G401.6 (cell line): Measurements from ENCODE around the gene VEGFC.

Experiments used
- FAIRE-seq: peaks from 2 replicates; lab custom pipeline; 2012; peaks lifted over from hg19 to GRCh38; lab: Jason Lieb, UNC

The VEGFC gene

GRCh38 chr4:176760471-176760870, 32.3 kb downstream of the VEGFC start:
- FAIRE-seq = no peak

GRCh38 chr4:176758731-176759130, 34.0 kb downstream of the VEGFC start:
- no peak for FAIRE-seq

GRCh38 chr4:176758323-176758722, 34.4 kb downstream of the VEGFC start:
- FAIRE-seq = no peak

GRCh38 chr4:176755613-176756012, 37.1 kb downstream of the VEGFC start:
- no peak for FAIRE-seq

GRCh38 chr4:176755001-176755400, 37.7 kb downstream of the VEGFC start:
- FAIRE-seq = no peak

- no peak for FAIRE-seq
Observed at GRCh38 chr4:176753049-176753448, 39.7 kb downstream of the VEGFC start.

GRCh38 chr4:176752191-176752749, 40.5 kb downstream of the VEGFC start:
- no peak for FAIRE-seq

- FAIRE-seq = peak; percentile 3
Observed at GRCh38 chr4:176751061-176751460, 41.7 kb downstream of the VEGFC start.

- no peak for FAIRE-seq
Observed at GRCh38 chr4:176746846-176747245, 45.9 kb downstream of the VEGFC start.

- no peak for FAIRE-seq
Observed at GRCh38 chr4:176745902-176746301, 46.8 kb downstream of the VEGFC start.

- no peak for FAIRE-seq
Observed at GRCh38 chr4:176744091-176744490, 48.6 kb downstream of the VEGFC start.

- no peak for FAIRE-seq
Observed at GRCh38 chr4:176742211-176742610, 50.5 kb downstream of the VEGFC start.

GRCh38 chr4:176741253-176741652, 51.5 kb downstream of the VEGFC start:
- FAIRE-seq = no peak

- FAIRE-seq = no peak
Observed at GRCh38 chr4:176735300-176735699, 57.4 kb downstream of the VEGFC start.

GRCh38 chr4:176734461-176734860, 58.3 kb downstream of the VEGFC start:
- FAIRE-seq = no peak

- no peak for FAIRE-seq
Observed at GRCh38 chr4:176729489-176729888, 63.2 kb downstream of the VEGFC start.

- FAIRE-seq = no peak
Observed at GRCh38 chr4:176726803-176727202, 65.9 kb downstream of the VEGFC start.

GRCh38 chr4:176721459-176721858, 71.3 kb downstream of the VEGFC start:
- no peak for FAIRE-seq

GRCh38 chr4:176718881-176719280, 73.8 kb downstream of the VEGFC start:
- no peak for FAIRE-seq

- no peak for FAIRE-seq
Observed at GRCh38 chr4:176717237-176717636, 75.5 kb downstream of the VEGFC start.

GRCh38 chr4:176709417-176709816, 83.3 kb downstream of the VEGFC start:
- FAIRE-seq = no peak

- FAIRE-seq = no peak
Observed at GRCh38 chr4:176708771-176709311, 83.9 kb downstream of the VEGFC start.

- no peak for FAIRE-seq
Observed at GRCh38 chr4:176690716-176691115, 102.0 kb downstream of the VEGFC start.

GRCh38 chr4:176680668-176681180, 112.0 kb downstream of the VEGFC start:
- no peak for FAIRE-seq
